HCT116 (cell line): ENCODE measurements around the gene PLA2R1. TPM values are rescaled to one million over a fixed set of nuclear protein-coding genes. Genes with fewer than 3 reads are reported as not detected.

Source experiments
- ATAC-seq: fragments of 200-7000 bp; cut with Tn5 transposase; 2 replicates; pipeline ENCODE4 v1.9.1; 2020; ENCODE audit warnings: mild to moderate bottlenecking, moderate library complexity
- BruUV-seq: library from RNA; stranded (reverse); fragments of 400-500 nt; replicated peaks from 2 replicates; lab custom pipeline; 2021; lab: Mats Ljungman, UMichigan
- CTCF ChIA-PET: fragments of 300-600 bp; sonication (Branson Sonifier 250); formaldehyde crosslinking; loops from one replicate; lab custom pipeline; 2021; ENCODE audit warnings: antibody characterized with exemption; lab: Charles Lee
- POLR2A ChIA-PET: fragments of 300-600, 350-600 bp; sonication (Branson Sonifier 250); formaldehyde crosslinking; loops from one replicate; lab custom pipeline; 2021; ENCODE audit warnings: antibody characterized with exemption; lab: Charles Lee
- RAD21 ChIA-PET, 2 experiments: fragments of 300-600 bp; sonication (Branson Sonifier 250); formaldehyde crosslinking; loops; one replicate each; lab custom pipeline; 2023; ENCODE audit warnings: low total read pairs in 2 of 2; ENCODE audit not compliant: uncharacterized antibody in 2 of 2, unreplicated experiment in 2 of 2, low non-redundant PET in 1 of 2; lab: Charles Lee
- DNase-seq: peaks from one replicate; pipeline ENCODE4 v3.0.0-alpha.2; 2010; ENCODE audit warnings: low read depth, low spot score
- H2AFZ ChIP-seq: fragments of 200-600 bp; shearing (Covaris generic), sonication (generic); 2 replicates; pipeline ENCODE4 v1.6.1; 2017; ENCODE audit warnings: low read depth, mixed run types, mixed read lengths, antibody characterized with exemption, low read length; ENCODE audit not compliant: poor library complexity, severe bottlenecking
- H3K27ac ChIP-seq: 2 replicates; pipeline ENCODE4 v1.5.1; 2012; ENCODE audit warnings: low read depth, low read length
- H3K27me3 ChIP-seq: fragments of 200-600 bp; sonication (generic); 2 replicates; pipeline ENCODE4 v1.6.1; 2016; ENCODE audit warnings: mixed run types, low read length, mixed read lengths; ENCODE audit not compliant: insufficient read depth
- H3K36me3 ChIP-seq, 2 experiments: fragments of 200-500 bp in 1 of 2; fragments of 200-600 bp in 1 of 2; sonication (Bioruptor generic) in 1 of 2; sonication (generic) in 1 of 2; 2 replicates each; pipeline versions ENCODE4 v1.5.1 to v1.6.1; 2014 to 2016; ENCODE audit warnings: low read length in 2 of 2, inconsistent platforms in 1 of 2, mixed read lengths in 1 of 2, mixed run types in 1 of 2; ENCODE audit not compliant: insufficient read depth in 2 of 2, control insufficient read depth in 1 of 2
- H3K4me1 ChIP-seq, 2 experiments: fragments of 200-600 bp in 1 of 2; sonication (generic) in 1 of 2; 2 replicates each; pipeline versions ENCODE4 v1.5.1 to v1.6.1; 2012 to 2017; ENCODE audit warnings: low read length in 2 of 2, inconsistent platforms in 1 of 2, mild to moderate bottlenecking in 1 of 2, mixed read lengths in 1 of 2, mixed run types in 1 of 2, moderate library complexity in 1 of 2; ENCODE audit not compliant: insufficient read depth in 2 of 2, control insufficient read depth in 1 of 2
- H3K4me2 ChIP-seq: fragments of 200-600 bp; sonication (generic); 2 replicates; pipeline ENCODE4 v1.6.1; 2017; ENCODE audit warnings: mixed run types, low read length, mixed read lengths
- H3K4me3 ChIP-seq, 2 experiments: fragments of 200-600 bp in 1 of 2; sonication (generic) in 1 of 2; replicated peaks in 1 of 2; 2 replicates each; pipeline ENCODE4 v1.5.1; 2011 to 2016; ENCODE audit warnings: low read length in 2 of 2, control low read depth in 1 of 2, low read depth in 1 of 2, mild to moderate bottlenecking in 1 of 2, mixed read lengths in 1 of 2, mixed run types in 1 of 2
- H3K79me2 ChIP-seq: fragments of 200-600 bp; sonication (generic); 2 replicates; pipeline ENCODE4 v1.6.1; 2017; ENCODE audit warnings: mild to moderate bottlenecking, mixed run types, low read length, moderate library complexity, mixed read lengths; ENCODE audit not compliant: insufficient read depth
- H3K9ac ChIP-seq: fragments of 200-600 bp; sonication (generic); 2 replicates; pipeline ENCODE4 v1.6.1; 2016; ENCODE audit warnings: low read length, mixed read lengths
- H3K9me2 ChIP-seq: fragments of 200-600 bp; sonication (generic), shearing (Covaris generic); 2 replicates; pipeline ENCODE4 v1.6.1; 2017; ENCODE audit warnings: mixed run types, mild to moderate bottlenecking, moderate library complexity; ENCODE audit not compliant: insufficient read depth
- H3K9me3 ChIP-seq, 2 experiments: fragments of 200-500 bp in 1 of 2; fragments of 200-600 bp in 1 of 2; sonication (Bioruptor generic) in 1 of 2; sonication (generic) in 1 of 2; 2 replicates each; pipeline ENCODE4 v1.6.1; 2014 to 2017; ENCODE audit warnings: low read length in 2 of 2, mixed read lengths in 2 of 2, inconsistent platforms in 1 of 2, low read depth in 1 of 2, mild to moderate bottlenecking in 1 of 2, mixed run types in 1 of 2, moderate library complexity in 1 of 2; ENCODE audit not compliant: control insufficient read depth in 1 of 2, insufficient read depth in 1 of 2
- H4K20me1 ChIP-seq: fragments of 200-600 bp; sonication (generic), shearing (Covaris generic); 2 replicates; pipeline ENCODE4 v1.6.1; 2017; ENCODE audit warnings: mixed run types, mild to moderate bottlenecking, moderate library complexity; ENCODE audit not compliant: insufficient read depth
- CBX3 ChIP-seq: IDR thresholded peaks from 2 replicates; pipeline ENCODE4 v1.6.1; 2012; ENCODE audit warnings: low read depth
- EZH2 ChIP-seq: fragments of 200-600 bp; sonication (generic); IDR thresholded peaks from 2 replicates; pipeline ENCODE4 v1.6.1; 2017; ENCODE audit warnings: antibody characterized with exemption, mixed run types
- MAX ChIP-seq: IDR thresholded peaks from 2 replicates; pipeline ENCODE4 v1.6.1; 2012
- POLR2AphosphoS5 ChIP-seq: IDR thresholded peaks from 2 replicates; pipeline ENCODE4 v1.6.1; 2011; ENCODE audit warnings: mild to moderate bottlenecking, low read depth, low read length, moderate library complexity
- RAD21 ChIP-seq: IDR thresholded peaks from 2 replicates; pipeline ENCODE4 v1.6.1; 2012; ENCODE audit warnings: low read depth, mild to moderate bottlenecking
- REST ChIP-seq: IDR thresholded peaks from 2 replicates; pipeline ENCODE4 v1.6.1; 2012; ENCODE audit warnings: low read depth
- SP1 ChIP-seq: IDR thresholded peaks from 2 replicates; pipeline ENCODE4 v1.6.1; 2012; ENCODE audit warnings: low read depth
- TCF7L2 ChIP-seq: IDR thresholded peaks from 2 replicates; pipeline ENCODE4 v1.7.0; 2011; ENCODE audit warnings: borderline replicate concordance, inconsistent platforms; ENCODE audit not compliant: insufficient read depth, insufficient read length; ENCODE audit errors: extremely low read depth
- ZNF274 ChIP-seq: fragments of 200-500 bp; sonication (Bioruptor generic); IDR thresholded peaks from 2 replicates; pipeline ENCODE4 v1.6.1; 2014; ENCODE audit warnings: mild to moderate bottlenecking, low read depth, low read length, inconsistent platforms
- intact Hi-C: fragments of 100-400 bp; cut with micrococcal nuclease; formaldehyde crosslinking; loops from 2 replicates; pipeline ENCODE4 v1.10.0; 2022
- total RNA-seq: library from RNA; stranded (reverse); gene quantifications from one replicate; pipeline ENCODE4 v1.2.1, GENCODE V29; 2021; ENCODE audit not compliant: unreplicated experiment

The PLA2R1 gene
- total RNA-seq, 1 experiment from 2014 or later = 0.34 TPM

GRCh38 chr2:160092445-160092844 lies 30.0 kb upstream of the PLA2R1 start:
- intact Hi-C loops = no loop called here
- DNase-seq (no peak), ATAC-seq (no peak)
- Histone ChIP-seq H3K9ac (no peak overlapping the region), H3K4me1 (no peaks in the 10 kb centered on the region), H3K79me2 (no peaks in the 10 kb centered on the region)
- RAD21 ChIA-PET = no interaction called here
- no peak for TF ChIP-seq EZH2
- TF ChIP-seq POLR2AphosphoS5 = no peak
- no peak for TF ChIP-seq RAD21
- TF ChIP-seq CBX3 = no peak
- TF ChIP-seq, all 23 proteins: peak for 0
- Histone ChIP-seq H4K20me1 (no peaks in the 10 kb centered on the region), H3K27ac (no peak overlapping the region), H3K36me3 (no peaks in the 10 kb centered on the region), H3K9me2 (no peaks in the 10 kb centered on the region), H3K4me2 (no peak overlapping the region), H3K9me3 (peaks cover 2 to 3% of the 10 kb centered on the region in 2 experiments; a peak in 2 of 4 replicates), H3K4me3 (no peak overlapping the region), H3K27me3 (no peaks in the 10 kb centered on the region), H2AFZ (no peak overlapping the region)
- CTCF ChIA-PET = no interaction called here
- BruUV-seq = no TSS peak
- POLR2A ChIA-PET = no interaction called here

GRCh38 chr2:160091381-160091780 lies 29.0 kb upstream of the PLA2R1 start:
- Histone ChIP-seq H2AFZ (no peak overlapping the region), H3K27me3 (no peaks in the 10 kb centered on the region), H3K9ac (no peak overlapping the region), H4K20me1 (no peaks in the 10 kb centered on the region), H3K4me3 (no peak overlapping the region), H3K27ac (no peak overlapping the region), H3K9me2 (no peaks in the 10 kb centered on the region), H3K4me1 (no peaks in the 10 kb centered on the region), H3K79me2 (no peaks in the 10 kb centered on the region), H3K9me3 (peaks cover 7 to 8% of the 10 kb centered on the region in 2 experiments; a peak in 3 of 4 replicates), H3K36me3 (no peaks in the 10 kb centered on the region), H3K4me2 (no peak overlapping the region)
- DNase-seq (no peak), ATAC-seq (no peak)
- no peak for TF ChIP-seq SP1
- no peak for TF ChIP-seq ZNF274
- no peak for TF ChIP-seq POLR2AphosphoS5
- no peak for TF ChIP-seq MAX
- no peak for TF ChIP-seq TCF7L2
- no peak for TF ChIP-seq REST
- intact Hi-C loops = no loop called here
- ChIA-PET POLR2A (no interaction called here), RAD21 (no interaction called here), CTCF (no interaction called here)
- BruUV-seq = no TSS peak
